SH-SY5Y (cell line): ENCODE measurements around the gene MTTP.

Source experiments
- GATA2 ChIP-seq: IDR thresholded peaks from 2 replicates; pipeline ENCODE4 v1.6.1; 2011; ENCODE audit warnings: mild to moderate bottlenecking, low read depth, low read length
- GATA3 ChIP-seq: IDR thresholded peaks from 2 replicates; pipeline ENCODE4 v1.6.1; 2011; ENCODE audit warnings: low read depth, mild to moderate bottlenecking, low read length, moderate library complexity

DNA sequence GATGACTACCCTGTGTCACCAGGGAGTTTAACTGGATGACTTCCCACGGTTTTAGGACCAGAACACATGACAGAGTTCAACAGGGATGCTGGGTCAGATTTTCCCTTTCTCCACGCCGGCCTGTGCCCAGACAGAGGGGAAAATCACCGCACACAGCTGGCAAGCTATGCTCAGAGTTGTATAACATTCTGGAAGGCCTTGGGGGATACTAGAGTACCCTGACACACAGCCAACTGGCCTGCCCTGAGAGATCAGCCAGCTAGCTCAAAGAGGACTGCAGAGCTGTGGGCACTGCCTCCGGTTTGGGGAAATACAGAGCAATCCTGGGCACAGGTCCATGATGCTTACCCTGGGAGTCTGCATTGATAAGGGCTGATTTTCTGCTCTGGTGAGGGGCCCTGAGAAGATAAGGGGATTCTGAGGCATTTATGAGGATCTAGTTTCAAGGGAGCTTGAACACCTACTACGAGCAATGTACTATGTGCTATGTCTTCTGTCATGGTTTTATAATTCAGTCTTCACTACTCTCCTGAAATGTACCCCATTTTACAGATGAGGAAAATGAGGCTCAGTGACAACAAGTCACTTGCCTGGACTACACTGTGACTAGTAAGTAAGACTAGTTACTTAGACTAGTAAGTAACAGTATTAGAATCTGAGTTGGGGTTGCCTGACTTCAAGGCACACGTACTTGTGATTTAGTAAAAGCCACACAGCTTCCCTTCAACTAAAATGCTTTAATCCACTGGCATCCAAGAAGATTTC lies 68.3 kb downstream of the MTTP start:
- TF ChIP-seq GATA3 = no peak
- TF ChIP-seq GATA2 = no peak
